Esophagus muscularis mucosa (tissue), 4 donors: Measurements from ENCODE around the gene NIPAL4.

Experiments used
- CTCF ChIP-seq, 3 experiments: fragments of 200-600 bp in 2 of 3; fragments of 450-650 bp in 1 of 3; sonication (generic) in 2 of 3; IDR thresholded peaks; one replicate each; pipeline ENCODE4 v1.5.1; 2017 to 2019; ENCODE audit warnings: antibody characterized with exemption in 3 of 3, mild to moderate bottlenecking in 2 of 3, moderate library complexity in 1 of 3
- EP300 ChIP-seq: sonication (generic); formaldehyde crosslinking; IDR thresholded peaks from one replicate; pipeline ENCODE4 v1.6.1; 2017; ENCODE audit warnings: antibody characterized with exemption
- POLR2A ChIP-seq: fragments of 450-650 bp; IDR thresholded peaks from one replicate; pipeline ENCODE4 v1.6.1; 2017; ENCODE audit warnings: antibody characterized with exemption, moderate library complexity, mild to moderate bottlenecking, low read depth

DNA sequence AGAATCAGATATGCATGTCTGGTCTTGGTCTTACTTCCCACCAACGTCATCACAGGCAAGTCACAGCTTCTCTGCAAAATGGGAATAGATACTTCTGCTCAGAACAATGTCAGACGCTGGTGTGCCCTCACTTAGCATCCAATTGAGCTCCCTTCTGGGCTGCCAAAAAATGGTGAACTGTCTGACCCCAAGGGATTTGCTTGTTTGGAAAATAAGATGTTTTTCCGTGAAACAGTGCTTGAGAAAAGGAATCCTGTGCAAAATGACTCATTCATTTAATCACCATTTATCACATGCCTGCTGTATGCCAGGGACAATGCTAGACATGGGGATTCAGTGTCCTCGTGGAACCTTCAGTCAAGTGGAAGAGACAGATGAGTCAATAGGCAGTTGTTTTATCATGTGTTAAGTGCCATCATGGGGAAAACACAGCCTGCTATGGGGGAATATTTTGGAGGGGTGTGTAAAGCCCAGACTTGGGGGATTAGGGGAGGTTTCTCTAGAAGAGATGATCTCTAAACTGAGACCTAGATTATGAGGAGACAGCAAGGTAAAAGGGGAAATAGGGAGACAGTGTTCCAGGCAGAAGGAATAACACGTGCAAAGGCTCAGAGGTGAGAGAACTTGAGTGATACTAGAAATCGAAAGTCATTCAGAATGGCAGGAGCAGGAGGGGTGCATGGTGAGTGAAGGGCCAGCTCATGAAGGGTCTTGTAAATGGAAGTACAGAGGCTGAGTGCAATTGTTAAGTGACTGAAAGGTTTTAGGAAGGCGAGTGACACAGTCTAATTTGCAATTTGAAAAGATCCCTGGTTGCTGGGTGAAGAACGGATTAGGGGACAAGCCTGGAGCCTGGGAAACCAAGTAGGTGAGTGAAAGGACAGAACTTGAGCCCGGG lies 3.9 kb downstream of the NIPAL4 start:
- TF ChIP-seq POLR2A = no peak
- TF ChIP-seq CTCF (IDR thresholded peaks at IDR 0.05) = no peak
- TF ChIP-seq EP300 = no peak
